HL-60 (cell line): ENCODE measurements around the gene ENOX2.

Experiments
- CTCF ChIP-seq: IDR thresholded peaks from one replicate; pipeline ENCODE4 v1.5.1; 2011; ENCODE audit warnings: low read length, control low read depth, inconsistent platforms; ENCODE audit not compliant: insufficient read depth
- GABPA ChIP-seq: IDR thresholded peaks from 2 replicates; pipeline ENCODE4 v1.6.1; 2012; ENCODE audit warnings: low read depth
- POLR2AphosphoS5 ChIP-seq: IDR thresholded peaks from 2 replicates; pipeline ENCODE4 v1.6.1; 2012; ENCODE audit warnings: low read depth
- SPI1 ChIP-seq: IDR thresholded peaks from 2 replicates; pipeline ENCODE4 v1.6.1; 2012; ENCODE audit warnings: low read depth, mild to moderate bottlenecking, borderline replicate concordance

- TF ChIP-seq POLR2AphosphoS5 (no peak), CTCF (no peak), SPI1 (no peak), GABPA (no peak)
These were observed 203.4 kb downstream of the ENOX2 start for GRCh38 chrX:130699618-130700017.
